ENCODE measurements around the gene RHPN2. TPM values are rescaled to one million over a fixed set of nuclear protein-coding genes. Genes with fewer than 3 reads are reported as not detected.

Gene RHPN2
- total and polyA plus RNA-seq, 2 donors (not counting 3 experiments of a cell fraction or from before 2014, with no cell fraction given), result 2.3 to 2.7 TPM

- FAIRE-seq (no peak), DNase-seq (ENCODE audit: low read depth, low spot score) (no peak)
- no peak overlapping the region for H2AFZ ChIP-seq (ENCODE audit: low read depth, low read length)
- intact Hi-C loops (cut with micrococcal nuclease), result no loop called here
- no TSS peak for BruUV-seq (replicated peaks)
- CTCF ChIA-PET, result no interaction called here
- no peaks in the 10 kb centered on the region for H3K9me3 ChIP-seq (replicated peaks; ENCODE audit: control insufficient read depth, insufficient read depth, low read length)
- no peak overlapping the region for H3K9ac ChIP-seq (replicated peaks; ENCODE audit: extremely low read depth, insufficient read depth, low read length)
- H4K20me1 ChIP-seq (replicated peaks; ENCODE audit: control insufficient read depth, extremely low read depth, insufficient read depth, low read length), result no peaks in the 10 kb centered on the region
- TF ChIP-seq GATA2 (IDR thresholded peaks at IDR 0.05; ENCODE audit: insufficient read depth, insufficient read length, low read depth, low read length) (no peak), POLR2A (IDR thresholded peaks at IDR 0.05; ENCODE audit: low read depth, low read length) (no peak), JUN (IDR thresholded peaks at IDR 0.05; ENCODE audit: borderline replicate concordance, insufficient read depth, insufficient read length, low read depth) (no peak), MYC (IDR thresholded peaks at IDR 0.05; ENCODE audit: low read depth, low read length) (no peak), POLR2AphosphoS5 (IDR thresholded peaks at IDR 0.05; ENCODE audit: insufficient read depth, low read depth, low read length) (no peak), CTCF (IDR thresholded peaks at IDR 0.05; ENCODE audit: extremely low read depth in 1 of 2, insufficient read depth in 1 of 2, low read depth in 1 of 2, low read length in 2 of 2) (no peak), FOS (IDR thresholded peaks at IDR 0.05; ENCODE audit: borderline replicate concordance, insufficient read depth, low read length) (no peak), MAX (IDR thresholded peaks at IDR 0.05; ENCODE audit: insufficient read depth, insufficient read length) (no peak), EZH2 (IDR thresholded peaks at IDR 0.05; ENCODE audit: borderline replicate concordance, low read depth, low read length, severe bottlenecking) (no peak)
- H3K36me3 ChIP-seq (ENCODE audit: control insufficient read depth in 2 of 2, extremely low read depth in 1 of 2, insufficient read depth in 2 of 2, low read length in 2 of 2), result peaks cover 4 to 15% of the 10 kb centered on the region in 2 experiments
- H3K27ac ChIP-seq (ENCODE audit: insufficient read depth, low read depth, low read length), result no peak overlapping the region
- POLR2A ChIA-PET, result no interaction called here
- H3K9me1 ChIP-seq (replicated peaks; ENCODE audit: control insufficient read depth, extremely low read depth, insufficient read depth, low read length), result no peaks in the 10 kb centered on the region
- no peak overlapping the region for H3K4me2 ChIP-seq (ENCODE audit: insufficient read depth, low read length)
- H3K79me2 ChIP-seq (ENCODE audit: control insufficient read depth, insufficient read depth, low read length), result no peaks in the 10 kb centered on the region
- H3K4me1 ChIP-seq (ENCODE audit: control insufficient read depth, extremely low read depth, insufficient read depth, low read length), result no peaks in the 10 kb centered on the region
- H3K4me3 ChIP-seq (replicated peaks in 1 of 3; ENCODE audit: insufficient read depth in 1 of 3, low read depth in 1 of 3, low read length in 3 of 3), result no peak overlapping the region
- dilution Hi-C loops (cut with MboI; ENCODE audit: extremely low pct_ligation_motif_present, low sequenced_read_pairs), result no loop called here
- H3K27me3 ChIP-seq (ENCODE audit: control insufficient read depth in 2 of 2, insufficient read depth in 2 of 2, low read length in 2 of 2), result no peaks in the 10 kb centered on the region
These were observed 25.5 kb upstream of the RHPN2 start for GRCh38 chr19:33090179-33090578.
